Activated naive CD8-positive, alpha-beta T cell treated with anti-CD3 and anti-CD28 coated beads, Interleukin-2, amount 10 ng/mL, durations not matched to agents 7 days and 5 days (primary cell): Measurements from ENCODE around the gene VSIG4. TPM values are rescaled to one million over a fixed set of nuclear protein-coding genes. Genes with fewer than 3 reads are reported as not detected.

Experiments used
- ATAC-seq: fragments of 150-1000 bp; cut with Tn5 transposase; one replicate; pipeline ENCODE4 v1.10.0; 2021; ENCODE audit warnings: low read depth, moderate library complexity
- POLR2A ChIA-PET: fragments of 350-600 bp; sonication (Branson Sonifier 250); formaldehyde crosslinking; loops from one replicate; lab custom pipeline; 2021; ENCODE audit warnings: antibody characterized with exemption; lab: Charles Lee
- DNase-seq: peaks from one replicate; pipeline ENCODE4 v3.0.0; 2021
- H3K27ac Mint-ChIP-seq: one replicate; pipeline ENCODE4 v1.8.0; 2022; ENCODE audit warnings: mild to moderate bottlenecking, mixed read lengths
- H3K27me3 Mint-ChIP-seq: one replicate; pipeline ENCODE4 v1.8.0; 2022; ENCODE audit warnings: mild to moderate bottlenecking, moderate library complexity, mixed read lengths
- H3K36me3 Mint-ChIP-seq: one replicate; pipeline ENCODE4 v1.8.0; 2021; ENCODE audit warnings: mild to moderate bottlenecking, mixed read lengths
- H3K4me1 Mint-ChIP-seq: one replicate; pipeline ENCODE4 v1.8.0; 2021; ENCODE audit warnings: mixed read lengths
- H3K4me3 Mint-ChIP-seq: one replicate; pipeline ENCODE4 v1.8.0; 2022; ENCODE audit warnings: mild to moderate bottlenecking, moderate library complexity, mixed read lengths
- H3K9me3 Mint-ChIP-seq: one replicate; pipeline ENCODE4 v1.8.0; 2021; ENCODE audit warnings: mixed read lengths
- total RNA-seq, 2 experiments: library from RNA; stranded (reverse); gene quantifications; one replicate each; pipeline ENCODE4 v1.2.3, GENCODE V29; 2021

VSIG4 gene
- total RNA-seq, 2 experiments from 2014 or later: 0.30 to 0.48 TPM

DNA sequence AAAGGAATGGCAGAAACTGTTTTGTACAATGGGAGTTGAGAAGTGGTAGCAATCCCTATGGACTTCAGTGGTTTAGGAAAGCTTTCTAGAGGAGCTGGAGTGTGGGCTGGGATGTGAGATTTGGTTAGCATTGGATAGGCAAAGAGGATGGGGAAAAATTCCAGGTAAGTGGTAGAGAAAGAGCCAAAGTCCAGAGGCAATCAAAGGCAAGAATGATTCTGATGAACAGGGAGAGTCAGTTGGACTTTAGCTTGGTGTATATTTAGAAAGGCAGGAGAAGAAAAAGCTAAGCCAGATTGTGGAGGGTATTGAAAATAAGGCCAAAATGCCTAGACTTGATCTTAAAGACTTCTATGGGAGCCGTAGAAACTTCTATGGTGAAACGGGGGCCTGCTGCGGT lies 3.7 kb upstream of the VSIG4 start:
- DNase-seq: no peak
- H3K4me1 Mint-ChIP-seq: peaks cover 21% of the 10 kb centered on the region
- POLR2A ChIA-PET: no interaction called here
- ATAC-seq: no peak
- peaks cover 3% of the 10 kb centered on the region for H3K9me3 Mint-ChIP-seq
- no peak overlapping the region for H3K27ac Mint-ChIP-seq
- H3K27me3 Mint-ChIP-seq: no peaks in the 10 kb centered on the region
- no peak overlapping the region for H3K4me3 Mint-ChIP-seq
- peaks cover 12% of the 10 kb centered on the region for H3K36me3 Mint-ChIP-seq

DNA sequence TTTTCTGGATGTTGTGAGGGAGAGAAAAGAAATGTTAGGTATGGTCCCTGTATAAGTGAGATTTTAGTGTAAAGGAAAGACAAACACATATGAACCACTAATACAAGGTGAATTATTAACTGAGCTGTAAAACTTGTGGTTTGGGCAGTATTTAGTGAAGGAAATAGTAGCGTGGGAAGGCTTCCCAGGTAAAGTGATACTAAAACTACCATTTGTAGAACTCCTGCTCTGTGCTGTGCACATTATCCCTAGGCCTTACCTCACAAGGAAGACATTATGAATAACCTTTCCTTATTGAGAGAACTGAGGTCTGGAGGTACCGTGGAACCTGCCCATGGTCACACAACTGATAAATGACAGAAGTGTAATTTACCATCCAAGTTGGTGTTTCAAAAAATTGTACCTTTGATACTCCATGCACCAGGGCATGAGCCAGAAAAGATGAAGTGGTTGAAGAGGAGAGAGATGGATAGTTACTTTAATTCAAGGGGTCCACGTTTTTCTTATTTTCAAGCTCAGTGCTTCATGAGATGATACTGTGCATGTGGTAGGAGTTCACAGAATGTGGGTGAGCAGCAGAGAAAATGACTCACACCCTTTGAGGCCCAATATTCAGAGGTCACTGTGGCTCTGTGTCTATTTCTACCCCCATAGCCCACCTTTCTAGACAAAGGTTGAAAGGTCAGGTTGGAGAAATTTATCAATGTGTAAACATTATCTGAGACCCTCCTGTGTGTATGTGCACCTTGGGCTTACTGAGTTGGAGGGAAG lies 2.6 kb upstream of the VSIG4 start:
- peak; percentile 37 for ATAC-seq
- H3K9me3 Mint-ChIP-seq: peaks cover 3% of the 10 kb centered on the region
- no peaks in the 10 kb centered on the region for H3K27me3 Mint-ChIP-seq
- no peak for DNase-seq
- no peak overlapping the region for H3K4me3 Mint-ChIP-seq
- POLR2A ChIA-PET: no interaction called here
- H3K4me1 Mint-ChIP-seq: peaks cover 21% of the 10 kb centered on the region
- H3K27ac Mint-ChIP-seq: no peak overlapping the region
- peaks cover 12% of the 10 kb centered on the region for H3K36me3 Mint-ChIP-seq

DNA sequence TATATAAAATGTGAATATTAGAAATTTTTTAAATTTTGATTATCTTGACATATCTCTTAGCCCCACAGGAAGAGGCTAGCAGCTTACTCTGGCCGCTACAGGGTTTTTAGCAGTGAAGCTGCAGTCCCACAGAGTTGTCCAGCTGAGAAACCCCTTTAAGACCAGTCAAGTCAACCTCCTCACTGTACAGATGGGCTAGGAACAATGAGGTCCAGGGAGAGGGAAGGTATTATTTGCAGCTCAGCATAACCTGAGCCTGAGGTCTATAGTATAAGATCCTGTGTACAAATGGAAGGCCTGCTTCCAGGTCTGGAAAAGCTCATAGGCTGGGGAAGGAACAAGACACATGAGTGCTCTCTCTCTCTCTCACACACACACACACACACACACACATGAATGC lies 1.8 kb downstream of the VSIG4 start:
- H3K4me1 Mint-ChIP-seq: peaks cover 4% of the 10 kb centered on the region
- no peaks in the 10 kb centered on the region for H3K9me3 Mint-ChIP-seq
- DNase-seq (no peak), ATAC-seq (peak; percentile 43)
- POLR2A ChIA-PET: interaction anchor here (1.0 kb wide), 1 partner anchor 8 kb away, joined by 3 read pairs; no protein-coding TSS in a partner anchor
- H3K27me3 Mint-ChIP-seq: no peaks in the 10 kb centered on the region
- no peak overlapping the region for H3K27ac Mint-ChIP-seq
- peaks cover 1% of the 10 kb centered on the region for H3K36me3 Mint-ChIP-seq
- no peak overlapping the region for H3K4me3 Mint-ChIP-seq

GRCh38 chrX:66036231-66036630 lies 3.6 kb downstream of the VSIG4 start:
- Mint-ChIP-seq H3K27ac (no peak overlapping the region), H3K4me1 (peaks cover 7% of the 10 kb centered on the region), H3K4me3 (no peak overlapping the region), H3K36me3 (peaks cover 1% of the 10 kb centered on the region), H3K9me3 (no peaks in the 10 kb centered on the region), H3K27me3 (no peaks in the 10 kb centered on the region)
- POLR2A ChIA-PET: interaction anchor here (0.9 kb wide), 1 partner anchor 10 kb away, joined by 3 read pairs; no protein-coding TSS in a partner anchor
- DNase-seq: no peak
- no peak for ATAC-seq

GRCh38 chrX:66035667-66036066 lies 4.2 kb downstream of the VSIG4 start:
- Mint-ChIP-seq H3K27me3 (no peaks in the 10 kb centered on the region), H3K27ac (no peak overlapping the region), H3K4me1 (peaks cover 7% of the 10 kb centered on the region), H3K9me3 (no peaks in the 10 kb centered on the region), H3K4me3 (no peak overlapping the region), H3K36me3 (peaks cover 1% of the 10 kb centered on the region)
- POLR2A ChIA-PET: interaction anchor here (0.6 to 0.9 kb wide), 2 partner anchors 11 to 15 kb away, joined by 3 read pairs; no protein-coding TSS in a partner anchor
- DNase-seq: no peak
- no peak for ATAC-seq

- POLR2A ChIA-PET: no interaction called here
- DNase-seq (no peak), ATAC-seq (peak; percentile 72)
- no peaks in the 10 kb centered on the region for H3K9me3 Mint-ChIP-seq
- H3K27me3 Mint-ChIP-seq: no peaks in the 10 kb centered on the region
- no peak overlapping the region for H3K4me3 Mint-ChIP-seq
- no peak overlapping the region for H3K27ac Mint-ChIP-seq
- H3K36me3 Mint-ChIP-seq: peaks cover 1% of the 10 kb centered on the region
- H3K4me1 Mint-ChIP-seq: peaks cover 7% of the 10 kb centered on the region
Measured at GRCh38 chrX:66030505-66031317, 9.2 kb downstream of the VSIG4 start.

DNA sequence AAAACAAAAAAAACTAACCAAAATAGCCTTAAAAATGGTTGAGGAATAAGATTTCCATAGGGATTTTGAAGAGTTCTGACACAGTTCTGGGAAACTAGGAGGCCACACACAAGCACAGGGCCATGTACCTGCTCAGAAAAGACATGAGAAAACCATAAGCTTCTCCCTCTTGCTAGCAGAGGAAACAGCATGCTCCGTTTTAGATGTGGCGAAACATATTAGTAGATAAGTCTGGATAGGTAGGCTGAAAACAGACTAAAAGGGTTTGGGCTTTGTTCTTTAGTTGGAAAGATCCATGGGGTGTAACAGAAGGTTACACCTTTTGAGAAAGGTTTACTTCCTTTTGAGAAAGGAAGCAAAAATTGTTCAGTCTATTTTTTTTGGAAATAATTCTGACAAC lies 10.9 kb downstream of the VSIG4 start:
- no peaks in the 10 kb centered on the region for H3K9me3 Mint-ChIP-seq
- peaks cover 7% of the 10 kb centered on the region for H3K36me3 Mint-ChIP-seq
- no peak overlapping the region for H3K27ac Mint-ChIP-seq
- H3K4me1 Mint-ChIP-seq: peaks cover 7% of the 10 kb centered on the region
- ATAC-seq: no peak
- POLR2A ChIA-PET: interaction anchor here (0.6 kb wide), 1 partner anchor 28 kb away, joined by 4 read pairs; no protein-coding TSS in a partner anchor
- DNase-seq: no peak
- no peak overlapping the region for H3K4me3 Mint-ChIP-seq
- no peaks in the 10 kb centered on the region for H3K27me3 Mint-ChIP-seq

- Mint-ChIP-seq H3K27me3 (no peaks in the 10 kb centered on the region), H3K4me1 (peaks cover 28% of the 10 kb centered on the region), H3K27ac (no peak overlapping the region), H3K9me3 (no peaks in the 10 kb centered on the region), H3K4me3 (no peak overlapping the region), H3K36me3 (peaks cover 28% of the 10 kb centered on the region)
- no peak for ATAC-seq
- no peak for DNase-seq
- POLR2A ChIA-PET: no interaction called here
Measured at GRCh38 chrX:66024570-66024969, 15.3 kb downstream of the VSIG4 start.

GRCh38 chrX:66024092-66024467 lies 15.8 kb downstream of the VSIG4 start:
- POLR2A ChIA-PET: no interaction called here
- ATAC-seq: no peak
- H3K27me3 Mint-ChIP-seq: no peaks in the 10 kb centered on the region
- no peak overlapping the region for H3K27ac Mint-ChIP-seq
- peaks cover 33% of the 10 kb centered on the region for H3K36me3 Mint-ChIP-seq
- no peaks in the 10 kb centered on the region for H3K9me3 Mint-ChIP-seq
- DNase-seq: no peak
- H3K4me3 Mint-ChIP-seq: no peak overlapping the region
- H3K4me1 Mint-ChIP-seq: peaks cover 31% of the 10 kb centered on the region

DNA sequence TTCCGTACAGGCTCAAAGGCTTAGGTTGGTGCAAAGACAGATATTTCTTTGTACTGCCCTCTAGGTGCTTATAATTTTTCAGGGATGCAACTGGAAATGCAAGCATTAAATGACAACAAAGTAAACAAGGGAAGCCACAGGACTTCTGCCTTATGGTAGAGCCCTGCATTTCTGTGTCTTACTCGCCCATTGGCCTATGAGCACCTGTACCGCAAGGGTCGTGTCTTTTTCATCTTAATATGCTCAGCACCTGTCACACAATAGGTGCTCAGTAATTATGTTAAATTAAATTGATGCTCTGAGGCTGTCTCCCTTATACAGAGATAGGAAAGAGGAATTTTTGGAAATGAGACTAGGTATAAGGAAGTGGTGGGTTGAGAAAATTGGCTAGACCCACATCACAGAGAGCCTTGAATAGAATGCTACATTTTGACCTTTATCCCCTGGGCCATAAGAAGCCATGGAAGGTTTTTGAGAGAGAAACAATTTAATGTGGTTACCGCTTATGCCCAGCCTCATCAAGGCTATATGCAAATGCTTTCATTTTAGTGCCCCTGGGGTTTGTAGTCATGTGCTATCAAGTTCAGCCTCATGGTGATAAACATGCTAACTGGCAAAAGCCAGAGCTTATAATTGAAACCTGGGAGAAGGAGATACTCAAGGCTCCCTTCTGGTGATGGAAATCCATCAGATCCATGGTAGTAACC lies 16.3 kb downstream of the VSIG4 start:
- Mint-ChIP-seq H3K9me3 (no peaks in the 10 kb centered on the region), H3K4me1 (peaks cover 33% of the 10 kb centered on the region), H3K27me3 (no peaks in the 10 kb centered on the region), H3K36me3 (peaks cover 38% of the 10 kb centered on the region), H3K27ac (no peak overlapping the region), H3K4me3 (no peak overlapping the region)
- DNase-seq (no peak), ATAC-seq (no peak)
- POLR2A ChIA-PET: no interaction called here

- DNase-seq (no peak), ATAC-seq (peak; percentile 45)
- POLR2A ChIA-PET: no interaction called here
- Mint-ChIP-seq H3K9me3 (no peaks in the 10 kb centered on the region), H3K27me3 (no peaks in the 10 kb centered on the region), H3K4me3 (no peak overlapping the region), H3K4me1 (peaks cover 38% of the 10 kb centered on the region), H3K27ac (no peak overlapping the region), H3K36me3 (peaks cover 41% of the 10 kb centered on the region)
Measured at GRCh38 chrX:66022632-66023384, 17.1 kb downstream of the VSIG4 start.

DNA sequence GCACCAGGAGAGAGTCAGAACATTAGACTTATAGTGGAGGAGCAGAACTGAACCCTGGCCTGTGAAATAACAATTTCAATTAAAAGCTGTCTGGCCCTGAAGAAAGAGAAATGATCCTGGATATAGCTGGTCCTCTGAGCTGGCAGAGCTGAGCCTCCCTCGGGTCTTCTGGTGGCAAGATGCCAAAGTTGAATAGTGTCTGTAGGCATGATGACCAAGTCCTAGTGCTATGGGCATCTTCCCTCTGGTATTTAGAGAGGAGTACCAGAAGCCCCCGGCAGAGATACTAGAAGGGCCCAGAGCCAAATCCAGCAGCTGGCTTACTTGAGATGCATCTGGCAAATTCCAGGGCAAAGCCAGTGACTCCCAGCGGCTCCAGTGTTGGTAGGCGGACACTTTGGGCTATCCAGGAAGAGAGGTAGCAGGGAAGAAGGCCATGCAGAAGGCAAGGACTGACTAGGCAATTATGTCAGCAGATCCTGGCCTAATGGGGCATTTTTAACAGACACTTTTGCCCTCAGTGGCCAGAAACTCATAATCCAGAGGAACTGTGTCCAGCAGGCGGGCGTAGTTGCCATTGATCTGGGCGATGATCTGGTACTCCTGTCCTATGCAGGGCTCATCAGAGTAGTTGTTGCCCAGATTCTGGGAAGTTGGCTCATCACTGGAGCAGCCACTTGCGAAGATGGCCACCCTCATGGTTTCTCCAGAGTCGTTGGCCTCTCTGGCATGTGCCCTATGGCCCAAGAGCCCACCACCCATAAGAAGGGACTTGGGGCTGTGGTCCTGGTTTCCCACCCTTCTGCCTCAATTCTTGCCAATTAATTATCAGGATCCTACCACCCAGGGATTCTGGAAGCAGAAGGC lies 17.9 kb downstream of the VSIG4 start:
- ATAC-seq: no peak
- H3K27ac Mint-ChIP-seq: no peak overlapping the region
- peaks cover 40% of the 10 kb centered on the region for H3K36me3 Mint-ChIP-seq
- POLR2A ChIA-PET: no interaction called here
- no peaks in the 10 kb centered on the region for H3K27me3 Mint-ChIP-seq
- peaks cover 43% of the 10 kb centered on the region for H3K4me1 Mint-ChIP-seq
- no peak for DNase-seq
- H3K4me3 Mint-ChIP-seq: no peak overlapping the region
- no peaks in the 10 kb centered on the region for H3K9me3 Mint-ChIP-seq
